ENCODE measurements around the gene VWA5B2. TPM values are rescaled to one million over a fixed set of nuclear protein-coding genes. Genes with fewer than 3 reads are reported as not detected.

Gene VWA5B2
- total RNA-seq, 4 donors from 2014 or later: not detected

MicroRNAs encoded within 50 kb of the gene (microRNA counts, 767-probe panel; counts per million panel counts)
- microRNA hsa-miR-1224-3p (0 to 358 counts per million in 2 donors), microRNA hsa-miR-1224-5p (0 to 358 counts per million in 2 donors)

Small RNA genes lying within 50 kb of the gene (microRNA-seq; reads per million reads assigned to microRNA genes)
- gene MIR1224 (ENCODE audit: borderline number of aligned reads in 1 of 2, borderline replicate concordance in 2 of 2): 0 to 0.68 reads per million in 2 donors

Other genes with a start within 250 kb of the VWA5B2 start
- gene ABCC5, start 211.7 kb upstream of the VWA5B2 start, total RNA-seq: 10 to 100 TPM in 3 of 4 donors, 1 to 10 TPM in 1; 8.9 to 14.3 (median 11.9) TPM
- not detected for gene HTR3D, start 197.8 kb upstream of the VWA5B2 start, total RNA-seq
- not detected for gene HTR3C, start 176.5 kb upstream of the VWA5B2 start, total RNA-seq
- gene HTR3E, start 132.5 kb upstream of the VWA5B2 start, total RNA-seq: not detected
- 10 to 100 TPM; 36.5 to 52.5 (median 40.1) TPM for gene EIF2B5, start 94.2 kb upstream of the VWA5B2 start, total RNA-seq
- 10 to 100 TPM; 37.9 to 81.9 (median 42.4) TPM for gene DVL3, start 74.2 kb upstream of the VWA5B2 start, total RNA-seq
- gene AP2M1, start 54.7 kb upstream of the VWA5B2 start, total RNA-seq: 100 to 1,000 TPM; 109 to 168 (median 122) TPM
- gene ABCF3, start 43.4 kb upstream of the VWA5B2 start, total RNA-seq: 10 to 100 TPM; 47.6 to 62.9 (median 53.6) TPM
- gene ALG3, start 19.4 kb downstream of the VWA5B2 start, total RNA-seq: 10 to 100 TPM; 41.7 to 53.6 (median 46.2) TPM
- gene EEF1AKMT4, start 20.1 kb downstream of the VWA5B2 start, total RNA-seq: 1 to 10 TPM; 4.3 to 7.7 (median 6.1) TPM
- gene CAMK2N2, start 32.0 kb downstream of the VWA5B2 start, total RNA-seq: not detected
- not detected for gene ECE2, start 46.4 kb downstream of the VWA5B2 start, total RNA-seq
- gene PSMD2, start 69.7 kb downstream of the VWA5B2 start, total RNA-seq: 100 to 1,000 TPM; 194 to 263 (median 211) TPM
- gene EIF4G1, start 85.0 kb downstream of the VWA5B2 start, total RNA-seq: 100 to 1,000 TPM; 418 to 445 (median 433) TPM
- 10 to 100 TPM; 60.3 to 81.7 (median 66.9) TPM for gene FAM131A, start 108.0 kb downstream of the VWA5B2 start, total RNA-seq
- gene CLCN2, start 132.0 kb downstream of the VWA5B2 start, total RNA-seq: 1 to 10 TPM; 1.7 to 6.0 (median 4.0) TPM
- gene POLR2H, start 132.1 kb downstream of the VWA5B2 start, total RNA-seq: 10 to 100 TPM; 54.7 to 95.9 (median 66.8) TPM
- gene THPO, start 148.6 kb downstream of the VWA5B2 start, total RNA-seq: 1 to 10 TPM in 1 of 4 donors, under 1 TPM in 2, not detected in 1; 0.36 to 1.3 (median 0.37) TPM
- gene CHRD, start 150.5 kb downstream of the VWA5B2 start, total RNA-seq: 1 to 10 TPM; 3.3 to 5.2 (median 4.3) TPM

Measured in lower leg skin (tissue), 4 donors.